ENCODE data around the gene PTK7. TPM values are rescaled to one million over a fixed set of nuclear protein-coding genes. Genes with fewer than 3 reads are reported as not detected.

PTK7 gene
- total RNA-seq, 2 experiments from 2014 or later, result 1.3 to 1.5 TPM

DNA sequence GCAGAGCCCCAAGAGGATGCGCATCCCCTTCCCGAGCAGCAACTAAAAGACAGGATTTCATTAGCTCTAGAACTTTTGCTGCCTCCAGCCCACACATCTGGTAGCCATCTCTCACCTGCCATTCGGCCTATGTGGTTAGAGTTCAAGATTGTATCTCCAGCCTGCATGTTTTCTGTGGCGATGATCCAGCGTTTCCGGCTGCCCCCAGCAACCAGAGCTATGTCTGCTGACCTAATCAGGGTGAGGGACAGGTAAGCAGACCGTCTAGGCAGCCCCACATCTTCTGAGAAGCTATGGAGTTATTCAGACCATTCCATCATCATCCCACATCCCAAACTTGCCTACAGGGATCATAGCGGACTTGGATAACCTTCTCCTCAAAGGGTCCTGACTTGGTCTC is 20.1 kb upstream of the PTK7 start:
- H3K4me1 Mint-ChIP-seq (ENCODE audit: low read depth), result peaks cover 54% of the 10 kb centered on the region
- intact Hi-C loops (cut with micrococcal nuclease), result loop anchor here (5.0 to 10.0 kb wide), 2 partner anchors 86 to 281 kb away; no protein-coding TSS in a partner anchor
- no peak overlapping the region for H3K4me3 Mint-ChIP-seq
- no peaks in the 10 kb centered on the region for H3K9me3 Mint-ChIP-seq
- no peak overlapping the region for H3K27ac Mint-ChIP-seq
- H3K36me3 Mint-ChIP-seq, result peaks cover 28% of the 10 kb centered on the region
- H3K27me3 Mint-ChIP-seq, result no peaks in the 10 kb centered on the region
- POLR2A ChIA-PET, result interaction anchor here (1.8 kb wide), 1 partner anchor 126 kb away, joined by 5 read pairs; the partner anchor contains the start of gene CNPY3
- no peak for DNase-seq
- CTCF ChIA-PET, result no interaction called here

DNA sequence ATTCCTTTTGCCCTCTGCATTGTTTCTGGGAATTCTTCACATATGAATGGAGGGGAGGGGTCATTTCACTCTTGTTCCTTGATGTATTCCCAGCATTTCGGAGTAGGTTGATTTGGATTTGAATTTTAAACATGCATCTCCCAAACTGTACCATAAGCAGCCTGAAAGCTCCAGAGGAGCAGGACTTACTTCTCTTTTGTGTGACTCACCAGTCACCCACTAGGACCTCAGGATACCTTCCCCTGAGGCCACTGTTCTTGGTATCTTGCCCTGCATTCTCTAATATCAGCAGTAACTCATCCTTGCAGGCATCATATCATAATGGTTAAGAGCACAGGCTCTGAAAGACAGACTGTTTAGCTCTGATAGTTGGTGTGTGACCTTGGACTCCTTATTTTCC is 17.6 kb upstream of the PTK7 start:
- no peaks in the 10 kb centered on the region for H3K27me3 Mint-ChIP-seq
- no peaks in the 10 kb centered on the region for H3K9me3 Mint-ChIP-seq
- peaks cover 18% of the 10 kb centered on the region for H3K36me3 Mint-ChIP-seq
- ChIA-PET CTCF (interaction anchor here (1.1 to 2.0 kb wide), 3 partner anchors 49 to 157 kb away, joined by 3 to 9 read pairs (median 5); no protein-coding TSS in a partner anchor), POLR2A (interaction anchor here (0.8 to 1.8 kb wide), 6 partner anchors 38 to 312 kb away, joined by 3 to 10 read pairs (median 4); partner anchors contain the start of genes CNPY3, KLHDC3, MEA1 and PPP2R5D)
- H3K4me3 Mint-ChIP-seq, result peak overlapping the region; percentile 89
- intact Hi-C loops (cut with micrococcal nuclease), result loop anchor here (2.0 to 10.0 kb wide), 3 partner anchors 80 to 284 kb away; partner anchors contain the start of gene PEX6
- peak overlapping the region; percentile 95 for H3K27ac Mint-ChIP-seq
- no peak for DNase-seq
- peaks cover 37% of the 10 kb centered on the region for H3K4me1 Mint-ChIP-seq (ENCODE audit: low read depth)

DNA sequence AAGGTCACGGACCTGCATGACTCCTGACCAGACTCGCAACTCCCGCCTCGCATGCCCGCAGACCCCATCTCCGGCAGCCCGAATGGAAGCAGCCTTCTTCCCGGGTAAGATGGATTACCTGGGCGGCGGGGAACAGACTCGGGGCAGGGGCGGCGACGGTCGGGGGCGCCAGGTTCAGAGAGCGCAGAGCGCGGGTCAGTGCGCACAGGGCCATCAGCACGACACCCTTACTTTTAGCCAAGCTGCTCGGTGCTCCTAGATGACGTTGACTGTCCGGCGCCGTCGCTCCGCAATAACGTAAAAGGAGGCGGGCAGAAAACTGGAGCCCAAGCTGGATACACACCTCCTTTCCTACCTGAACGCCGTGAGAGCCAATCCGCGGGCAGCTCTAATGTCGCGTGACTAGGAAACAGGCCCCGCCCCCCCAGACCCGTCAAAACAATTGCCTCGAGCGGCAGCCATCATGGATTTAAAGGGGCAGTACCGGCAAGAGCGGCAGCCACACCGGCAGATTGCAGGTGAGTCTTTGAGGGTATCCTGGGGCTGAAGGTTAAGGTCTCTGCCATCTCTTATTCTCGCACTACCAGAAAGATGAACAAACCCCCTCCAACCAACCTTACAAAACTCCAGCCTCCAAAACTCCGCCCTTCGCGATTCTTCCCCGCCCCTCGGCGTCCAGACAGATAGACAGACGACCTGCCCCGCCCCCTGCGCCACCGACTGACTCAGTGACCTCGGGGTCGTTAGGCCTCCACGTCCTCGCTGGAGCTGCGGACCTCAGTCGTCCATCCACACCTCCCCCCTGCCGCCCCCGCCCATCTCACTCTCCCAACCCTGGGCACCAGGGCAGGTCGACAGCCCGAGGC is 16.7 kb upstream of the PTK7 start, which contains the start of the genes KLC4 and MRPL2:
Gene KLC4, plus strand, starts transcription at position 464 of the 866 bp plus-strand sequence. CDS start 1,705 bp downstream, outside the sequence.
Gene MRPL2, minus strand, starts transcription at position 267 of the 866 bp plus-strand sequence. Its CDS starts 53 bp downstream, at position 214.
- intact Hi-C loops (cut with micrococcal nuclease), result loop anchor here (1.0 to 10.0 kb wide), 6 partner anchors 45 to 285 kb away; partner anchors contain the start of genes CNPY3, KLHDC3, PEX6 and SRF
- ChIA-PET POLR2A (interaction anchor here (0.7 to 1.8 kb wide), 11 partner anchors 8 to 313 kb away, joined by 3 to 10 read pairs (median 3); partner anchors contain the start of genes CNPY3, KLHDC3, MEA1 and PEX6), CTCF (interaction anchor here (0.9 to 2.0 kb wide), 6 partner anchors 50 to 158 kb away, joined by 3 to 9 read pairs (median 4); partner anchors contain the start of gene PEX6)
- peak; percentile 100 for DNase-seq
- peak within 1 kb of the TSS; percentile 95 for H3K27ac Mint-ChIP-seq
- H3K36me3 Mint-ChIP-seq, result peaks cover 13% of the 10 kb centered on the region
- no peaks in the 10 kb centered on the region for H3K27me3 Mint-ChIP-seq
- H3K4me3 Mint-ChIP-seq, result peak within 1 kb of the TSS; percentile 89
- H3K4me1 Mint-ChIP-seq (ENCODE audit: low read depth), result peaks cover 30% of the 10 kb centered on the region
- no peaks in the 10 kb centered on the region for H3K9me3 Mint-ChIP-seq

DNA sequence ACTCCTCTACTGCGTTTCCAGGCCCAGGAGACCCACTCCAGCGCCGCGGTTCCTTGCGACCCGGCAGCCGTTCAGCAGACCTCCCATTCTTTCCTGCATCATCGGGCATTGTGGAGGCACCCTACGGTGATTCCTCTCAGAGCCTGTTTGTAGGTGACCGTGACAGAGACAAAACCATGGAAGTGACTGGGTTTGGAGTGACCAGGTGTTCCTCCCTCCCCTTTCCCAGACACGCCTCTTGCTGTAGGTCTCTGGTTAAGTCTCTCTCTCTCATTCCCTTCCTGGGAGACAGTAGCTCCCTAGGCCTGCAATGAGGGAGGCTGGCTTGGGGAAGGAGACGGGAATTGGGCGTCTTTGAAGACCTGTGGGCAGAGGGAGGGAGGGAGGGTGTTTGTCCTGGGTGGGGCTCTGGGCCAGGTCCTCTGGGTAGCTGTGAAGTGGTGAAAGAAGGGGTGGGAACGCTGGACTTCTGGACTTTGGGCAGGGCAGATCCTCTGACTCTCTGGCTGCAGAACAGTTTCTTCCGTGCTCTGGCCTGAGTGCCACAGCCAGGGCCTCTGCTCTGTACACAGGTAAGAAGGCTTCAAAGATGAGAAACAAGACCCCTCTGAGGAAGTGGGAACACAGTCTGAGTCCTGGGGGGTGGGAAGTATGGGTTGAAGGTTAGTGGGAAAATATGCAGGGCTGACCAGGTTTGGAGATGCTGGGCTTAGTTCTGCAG is 15.9 kb upstream of the PTK7 start:
- H3K4me1 Mint-ChIP-seq (ENCODE audit: low read depth), result peaks cover 29% of the 10 kb centered on the region
- POLR2A ChIA-PET, result interaction anchor here (1.5 to 1.8 kb wide), 2 partner anchors 46 to 130 kb away, joined by 6 to 10 read pairs; partner anchors contain the start of genes CNPY3, KLHDC3 and MEA1

DNA sequence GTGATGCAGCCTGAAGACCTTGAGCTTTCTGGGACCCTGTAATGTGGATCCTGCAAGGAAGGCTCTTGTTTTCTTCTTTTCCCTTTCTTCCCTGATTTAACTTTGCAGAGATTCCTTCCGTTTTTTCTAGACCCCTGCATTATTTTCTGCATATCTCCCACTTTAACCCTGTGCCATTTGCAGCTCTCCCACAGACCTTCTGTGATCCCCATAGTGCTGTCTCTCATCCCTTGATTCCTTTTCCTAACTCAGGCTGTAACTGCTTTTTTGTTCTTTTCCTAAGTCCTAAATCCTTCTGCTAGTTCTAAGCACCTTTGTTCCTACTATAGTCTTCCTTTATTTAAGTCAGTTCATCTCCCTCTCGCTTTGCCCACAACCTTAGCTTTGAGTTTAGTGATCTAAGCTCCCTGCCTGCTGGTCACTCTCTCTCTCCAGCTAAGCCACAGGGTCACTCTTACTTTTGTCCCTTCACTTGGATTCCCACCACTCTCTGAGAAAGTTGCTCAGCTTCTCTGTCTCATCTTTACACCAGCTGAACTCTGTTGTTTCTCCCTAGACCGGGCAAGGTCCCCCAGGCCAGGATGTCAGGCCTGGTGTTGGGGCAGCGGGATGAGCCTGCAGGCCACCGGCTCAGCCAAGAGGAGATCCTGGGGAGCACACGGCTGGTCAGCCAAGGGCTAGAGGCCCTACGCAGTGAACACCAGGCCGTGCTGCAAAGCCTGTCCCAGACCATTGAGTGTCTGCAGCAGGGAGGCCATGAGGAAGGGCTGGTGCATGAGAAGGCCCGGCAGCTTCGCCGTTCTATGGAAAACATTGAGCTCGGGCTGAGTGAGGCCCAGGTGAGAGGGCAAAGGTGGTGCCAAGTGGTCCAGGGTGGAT is 15.1 kb upstream of the PTK7 start:
- CTCF ChIA-PET, result interaction anchor here (0.8 to 1.4 kb wide), 4 partner anchors 9 to 131 kb away, joined by 3 to 10 read pairs (median 4); no protein-coding TSS in a partner anchor
- Mint-ChIP-seq H3K27ac (no peak overlapping the region), H3K9me3 (no peaks in the 10 kb centered on the region), H3K4me1 (ENCODE audit: low read depth) (peaks cover 29% of the 10 kb centered on the region), H3K27me3 (no peaks in the 10 kb centered on the region), H3K36me3 (peaks cover 6% of the 10 kb centered on the region), H3K4me3 (peak overlapping the region; percentile 89)
- POLR2A ChIA-PET, result no interaction called here
- intact Hi-C loops (cut with micrococcal nuclease), result no loop called here
- no peak for DNase-seq

More for the DNA sequence above, 15.9 kb upstream of the PTK7 start:
- intact Hi-C loops (cut with micrococcal nuclease), result no loop called here
- H3K36me3 Mint-ChIP-seq, result peaks cover 13% of the 10 kb centered on the region
- peak overlapping the region; percentile 95 for H3K27ac Mint-ChIP-seq
- H3K4me3 Mint-ChIP-seq, result peak overlapping the region; percentile 89
- H3K9me3 Mint-ChIP-seq, result no peaks in the 10 kb centered on the region
- DNase-seq, result no peak
- no peaks in the 10 kb centered on the region for H3K27me3 Mint-ChIP-seq
- CTCF ChIA-PET, result interaction anchor here (0.9 to 2.0 kb wide), 6 partner anchors 9 to 130 kb away, joined by 3 to 10 read pairs (median 4); partner anchors contain the start of gene PEX6

DNA sequence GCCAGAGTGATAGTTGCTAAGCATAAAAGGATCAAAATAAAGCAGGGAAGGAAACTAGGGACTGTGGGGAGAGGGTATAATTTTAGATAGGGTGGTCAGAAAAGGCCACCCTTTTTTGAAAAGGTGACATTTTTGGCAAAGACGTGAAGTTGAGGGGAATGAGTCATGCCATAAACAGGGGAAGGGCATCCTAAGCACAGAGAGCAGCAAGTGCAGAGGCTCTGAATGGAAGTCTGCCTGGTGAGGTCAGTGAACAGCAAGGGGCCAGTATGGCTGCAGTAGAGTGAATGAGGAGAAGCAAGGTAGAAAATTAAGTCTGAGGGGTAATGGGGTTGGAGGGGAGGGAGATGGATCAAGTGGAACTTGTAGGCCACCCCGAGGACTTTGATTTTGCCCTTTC is 14.3 kb upstream of the PTK7 start:
- DNase-seq, result no peak
- Mint-ChIP-seq H3K4me1 (ENCODE audit: low read depth) (peaks cover 29% of the 10 kb centered on the region), H3K9me3 (no peaks in the 10 kb centered on the region), H3K4me3 (no peak overlapping the region), H3K27me3 (no peaks in the 10 kb centered on the region), H3K27ac (no peak overlapping the region), H3K36me3 (peaks cover 3% of the 10 kb centered on the region)
- ChIA-PET POLR2A (no interaction called here), CTCF (interaction anchor here (1.4 kb wide), 1 partner anchor 82 kb away, joined by 10 read pairs; no protein-coding TSS in a partner anchor)
- intact Hi-C loops (cut with micrococcal nuclease), result no loop called here

DNA sequence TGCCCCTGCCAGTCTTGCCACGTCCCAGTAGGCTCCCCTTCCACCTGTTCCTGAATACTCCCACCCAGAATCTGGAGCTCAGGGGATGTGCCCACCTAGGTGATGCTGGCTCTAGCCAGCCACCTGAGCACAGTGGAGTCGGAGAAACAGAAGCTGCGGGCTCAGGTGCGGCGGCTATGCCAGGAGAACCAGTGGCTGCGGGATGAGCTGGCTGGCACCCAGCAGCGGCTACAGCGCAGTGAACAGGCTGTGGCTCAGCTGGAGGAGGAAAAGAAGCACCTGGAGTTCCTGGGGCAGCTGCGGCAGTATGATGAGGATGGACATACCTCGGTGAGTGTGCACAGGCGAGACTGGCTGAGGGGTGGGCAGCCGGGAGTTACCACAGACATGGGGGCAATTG is 13.3 kb upstream of the PTK7 start:
- DNase-seq, result no peak
- intact Hi-C loops (cut with micrococcal nuclease), result no loop called here
- Mint-ChIP-seq H3K27ac (no peak overlapping the region), H3K36me3 (peaks cover 2% of the 10 kb centered on the region), H3K27me3 (no peaks in the 10 kb centered on the region), H3K9me3 (no peaks in the 10 kb centered on the region), H3K4me3 (no peak overlapping the region), H3K4me1 (ENCODE audit: low read depth) (peaks cover 26% of the 10 kb centered on the region)
- ChIA-PET CTCF (interaction anchor here (1.3 kb wide), 1 partner anchor 81 kb away, joined by 4 read pairs; no protein-coding TSS in a partner anchor), POLR2A (no interaction called here)

DNA sequence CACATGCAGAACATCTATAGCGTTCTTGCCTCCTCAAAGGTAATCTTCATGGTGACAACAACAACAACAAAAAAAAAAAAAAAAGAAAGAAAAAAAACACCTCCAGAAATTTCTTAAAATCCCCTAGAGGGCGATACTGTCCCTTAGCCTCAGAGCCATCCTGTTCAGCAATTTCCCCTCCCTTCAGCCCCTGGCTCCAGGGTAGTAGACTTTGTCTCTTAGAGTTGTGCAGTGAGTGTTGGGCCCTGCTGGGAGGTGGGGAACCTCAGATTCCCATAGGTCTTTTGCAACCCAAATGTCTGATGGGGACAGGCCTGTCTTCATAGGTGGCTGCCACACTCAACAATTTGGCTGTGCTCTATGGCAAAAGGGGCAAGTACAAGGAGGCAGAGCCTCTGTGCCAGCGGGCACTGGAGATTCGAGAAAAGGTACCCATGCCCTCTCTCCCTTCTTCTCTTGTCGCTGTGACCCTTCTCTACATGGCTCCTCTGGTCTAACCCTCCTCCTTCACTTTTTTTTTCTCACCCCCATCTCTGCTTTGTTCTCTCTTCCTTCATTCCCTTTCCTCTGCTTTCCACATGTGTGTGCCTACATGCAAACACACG is 6.0 kb upstream of the PTK7 start:
- no peak overlapping the region for H3K27ac Mint-ChIP-seq
- no peaks in the 10 kb centered on the region for H3K27me3 Mint-ChIP-seq
- POLR2A ChIA-PET, result no interaction called here

DNA sequence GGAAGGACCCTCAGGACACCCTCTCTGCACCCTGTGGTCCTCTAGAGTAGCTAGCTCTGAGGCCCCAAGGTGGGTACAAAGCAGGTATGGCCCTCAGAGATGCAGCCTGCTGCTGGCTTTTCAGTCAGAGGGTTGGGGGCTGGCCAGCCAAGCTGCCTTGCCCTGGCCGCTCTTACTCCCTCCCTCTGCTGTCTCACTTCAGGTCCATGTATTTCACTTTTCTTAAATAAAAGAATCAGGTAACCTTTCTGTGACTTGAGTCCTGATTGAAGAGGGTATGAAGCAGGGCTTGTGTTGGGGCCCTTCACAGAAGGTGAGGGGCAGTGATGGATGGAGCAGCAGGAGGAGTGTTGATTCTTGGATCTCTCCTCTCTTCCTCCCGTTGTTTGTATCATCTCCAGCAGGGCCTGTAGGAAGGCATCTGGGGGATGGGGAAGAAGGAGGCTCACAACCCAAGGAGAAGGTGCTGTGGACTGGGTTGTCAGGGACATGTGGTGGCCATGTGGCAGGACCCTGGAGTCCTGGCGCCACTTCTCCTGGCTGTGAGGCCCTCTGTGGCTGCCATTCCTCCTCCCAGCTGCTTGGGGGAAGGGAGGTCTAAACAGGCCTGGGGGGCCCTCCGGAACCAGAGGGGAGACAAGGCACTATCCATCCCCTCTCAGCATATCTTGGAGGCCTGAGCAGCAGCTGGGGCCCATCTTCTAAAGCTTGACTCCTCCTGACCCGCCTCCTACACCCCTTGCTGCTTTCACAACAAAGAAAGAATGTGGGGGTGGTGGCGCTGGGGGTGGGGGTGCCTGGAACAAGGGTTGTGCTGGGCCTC is 1.1 kb upstream of the PTK7 start:
- H3K36me3 Mint-ChIP-seq, result peaks cover 3% of the 10 kb centered on the region
- no peak overlapping the region for H3K27ac Mint-ChIP-seq
- ChIA-PET CTCF (no interaction called here), POLR2A (no interaction called here)
- no peaks in the 10 kb centered on the region for H3K9me3 Mint-ChIP-seq
- DNase-seq, result no peak
- H3K4me1 Mint-ChIP-seq (ENCODE audit: low read depth), result peaks cover 1% of the 10 kb centered on the region
- H3K27me3 Mint-ChIP-seq, result peaks cover 14% of the 10 kb centered on the region
- no peak overlapping the region for H3K4me3 Mint-ChIP-seq
- intact Hi-C loops (cut with micrococcal nuclease), result no loop called here

More for the DNA sequence above, 6.0 kb upstream of the PTK7 start:
- Mint-ChIP-seq H3K4me1 (ENCODE audit: low read depth) (no peaks in the 10 kb centered on the region), H3K4me3 (no peak overlapping the region), H3K9me3 (no peaks in the 10 kb centered on the region), H3K36me3 (peaks cover 3% of the 10 kb centered on the region)
- intact Hi-C loops (cut with micrococcal nuclease), result loop anchor here (2.0 kb wide), 1 partner anchor 73 kb away; no protein-coding TSS in a partner anchor
- CTCF ChIA-PET, result interaction anchor here (1.4 to 3.6 kb wide), 2 partner anchors 9 to 73 kb away, joined by 3 to 35 read pairs; no protein-coding TSS in a partner anchor
- no peak for DNase-seq
